HG03460 (cell line): ENCODE results near the gene CNOT4.
"Not testable (repeated sequence)": the region's sequence is repeated elsewhere in the genome, so short reads cannot be mapped to it uniquely, and the experiment has no call there.

Source experiments
- ATAC-seq: cut with Tn5 transposase; IDR thresholded peaks from one replicate; pipeline ENCODE4 v1.9.1; 2021; ENCODE audit not compliant: unreplicated experiment

The CNOT4 gene

GRCh38 chr7:135368416-135369186 is 141.3 kb downstream of the CNOT4 start:
- ATAC-seq = no peak

- no peak for ATAC-seq
Observed at GRCh38 chr7:135366843-135367508, 142.9 kb downstream of the CNOT4 start.

- ATAC-seq = no peak
Observed at GRCh38 chr7:135365721-135366120, 144.2 kb downstream of the CNOT4 start.

GRCh38 chr7:135364206-135364605 is 145.7 kb downstream of the CNOT4 start:
- no peak for ATAC-seq

GRCh38 chr7:135362871-135363270 is 147.0 kb downstream of the CNOT4 start:
- no peak for ATAC-seq

GRCh38 chr7:135361788-135362187 is 148.1 kb downstream of the CNOT4 start:
- no peak for ATAC-seq

- no peak for ATAC-seq
Observed at GRCh38 chr7:135359615-135360014, 150.3 kb downstream of the CNOT4 start.

- no peak for ATAC-seq
Observed at GRCh38 chr7:135355377-135356048, 154.4 kb downstream of the CNOT4 start.

- no peak for ATAC-seq
Observed at GRCh38 chr7:135353832-135354231, 156.1 kb downstream of the CNOT4 start.

- no peak for ATAC-seq
Observed at GRCh38 chr7:135352285-135352684, 157.6 kb downstream of the CNOT4 start.

GRCh38 chr7:135351070-135351469 is 158.8 kb downstream of the CNOT4 start:
- not testable (repeated sequence) for ATAC-seq

- no peak for ATAC-seq
Observed at GRCh38 chr7:135349746-135350145, 160.2 kb downstream of the CNOT4 start.

- no peak for ATAC-seq
Observed at GRCh38 chr7:135348493-135348892, 161.4 kb downstream of the CNOT4 start.

GRCh38 chr7:135343361-135343760 is 166.5 kb downstream of the CNOT4 start:
- ATAC-seq = no peak

GRCh38 chr7:135342887-135343286 is 167.0 kb downstream of the CNOT4 start:
- no peak for ATAC-seq

GRCh38 chr7:135341049-135341448 is 168.9 kb downstream of the CNOT4 start:
- no peak for ATAC-seq

GRCh38 chr7:135337977-135338550 is 171.8 kb downstream of the CNOT4 start:
- no peak for ATAC-seq

- ATAC-seq = no peak
Observed at GRCh38 chr7:135337506-135337905, 172.4 kb downstream of the CNOT4 start.

- ATAC-seq = peak; percentile 63
Observed at GRCh38 chr7:135335628-135336139, 174.2 kb downstream of the CNOT4 start.

GRCh38 chr7:135334830-135335543 is 174.9 kb downstream of the CNOT4 start:
- ATAC-seq = no peak

GRCh38 chr7:135333946-135334345 is 176.0 kb downstream of the CNOT4 start:
- no peak for ATAC-seq
